ENCODE results near the gene RXRA. TPM values are rescaled to one million over a fixed set of nuclear protein-coding genes. Genes with fewer than 3 reads are reported as not detected.

RXRA gene
- total and polyA plus RNA-seq, 10 of the 15 experiments (the other 5 are each of a cell fraction or from before 2014, with no cell fraction given), result 0.89 to 36.8 (median 11.1) TPM

GRCh38 chr9:134420281-134420845, 94.1 kb downstream of the RXRA start:
- intact Hi-C loops (cut with micrococcal nuclease; ENCODE audit: unreplicated experiment), result no loop called here

More at GRCh38 chr9:134420281-134420845, 94.1 kb downstream of the RXRA start:
- SMC1A ChIA-PET (ENCODE audit: uncharacterized antibody, unreplicated experiment), result no interaction called here
- POLR2A ChIA-PET, result no interaction called here
- Histone ChIP-seq H3K27me3 (replicated peaks in 1 of 2; ENCODE audit: control insufficient read depth in 2 of 2, insufficient read depth in 2 of 2, low read length in 1 of 2) (no peaks in the 10 kb centered on the region), H2AFZ (ENCODE audit: control insufficient read depth, low read depth, low read length) (no peak overlapping the region), H3K36me3 (ENCODE audit: control insufficient read depth in 2 of 2, insufficient read depth in 2 of 2, low read length in 1 of 2) (peaks cover 2 to 15% of the 10 kb centered on the region in 2 experiments; a peak in 3 of 4 replicates), H3K4me1 (ENCODE audit: control insufficient read depth, insufficient read depth, low read length) (no peaks in the 10 kb centered on the region), H4K20me1 (ENCODE audit: control insufficient read depth, insufficient read depth) (no peaks in the 10 kb centered on the region), H3K27ac (ENCODE audit: control insufficient read depth, insufficient read depth) (no peak overlapping the region), H3K4me2 (ENCODE audit: control insufficient read depth, insufficient read depth) (no peak overlapping the region), H3K9ac (ENCODE audit: control insufficient read depth, insufficient read depth, low read length) (no peak overlapping the region), H3K4me3 (no peak overlapping the region), H3K79me2 (ENCODE audit: control insufficient read depth, insufficient read depth, low read length) (no peaks in the 10 kb centered on the region), H3K9me3 (replicated peaks; ENCODE audit: control insufficient read depth, insufficient read depth, low read length) (no peaks in the 10 kb centered on the region)
- no peak for DNase-seq (ENCODE audit: low read depth, low spot score)
- no TSS peak for BruUV-seq (replicated peaks)
- in situ Hi-C loops (cut with MboI), result no loop called here
- CTCF ChIA-PET, result no interaction called here
- FAIRE-seq, result no peak
- 93% methylated on average over 18 of the region's 18 CpGs for WGBS (ENCODE audit: insufficient coverage, insufficient replicate concordance, low lambda C conversion rate, missing lambda C conversion rate)
- RAD21 ChIA-PET (ENCODE audit: unreplicated experiment), result no interaction called here
- no peak for TF ChIP-seq IKZF2 (IDR thresholded peaks at IDR 0.05)
- TF ChIP-seq E2F8 (IDR thresholded peaks at IDR 0.05; ENCODE audit: low read depth, partially characterized antibody), result no peak
- no peak for TF ChIP-seq ZNF592 (IDR thresholded peaks at IDR 0.05)
- TF ChIP-seq YBX1 (IDR thresholded peaks at IDR 0.05), result no peak
- no peak for ATAC-seq

Data from GM12878 (cell line).